C4-2B (cell line): ENCODE results near the gene UPK3B.
"Not testable (repeated sequence)": the region's sequence is repeated elsewhere in the genome, so short reads cannot be mapped to it uniquely, and the experiment has no call there.

Experiments used
- ZFX ChIP-seq: fragments of 450-650 bp; IDR thresholded peaks from 2 replicates; pipeline ENCODE4 v1.6.1; 2017
- TF ChIP-seq, protein P1 (sequence below): fragments of 450-650 bp; conservative IDR thresholded peaks from 2 replicates; pipeline ENCODE4 v1.5.1; 2017; ENCODE audit warnings: mild to moderate bottlenecking

GRCh38 chr7:76482660-76483059, 27.7 kb upstream of the UPK3B start:
- TF ChIP-seq, protein P1, sequence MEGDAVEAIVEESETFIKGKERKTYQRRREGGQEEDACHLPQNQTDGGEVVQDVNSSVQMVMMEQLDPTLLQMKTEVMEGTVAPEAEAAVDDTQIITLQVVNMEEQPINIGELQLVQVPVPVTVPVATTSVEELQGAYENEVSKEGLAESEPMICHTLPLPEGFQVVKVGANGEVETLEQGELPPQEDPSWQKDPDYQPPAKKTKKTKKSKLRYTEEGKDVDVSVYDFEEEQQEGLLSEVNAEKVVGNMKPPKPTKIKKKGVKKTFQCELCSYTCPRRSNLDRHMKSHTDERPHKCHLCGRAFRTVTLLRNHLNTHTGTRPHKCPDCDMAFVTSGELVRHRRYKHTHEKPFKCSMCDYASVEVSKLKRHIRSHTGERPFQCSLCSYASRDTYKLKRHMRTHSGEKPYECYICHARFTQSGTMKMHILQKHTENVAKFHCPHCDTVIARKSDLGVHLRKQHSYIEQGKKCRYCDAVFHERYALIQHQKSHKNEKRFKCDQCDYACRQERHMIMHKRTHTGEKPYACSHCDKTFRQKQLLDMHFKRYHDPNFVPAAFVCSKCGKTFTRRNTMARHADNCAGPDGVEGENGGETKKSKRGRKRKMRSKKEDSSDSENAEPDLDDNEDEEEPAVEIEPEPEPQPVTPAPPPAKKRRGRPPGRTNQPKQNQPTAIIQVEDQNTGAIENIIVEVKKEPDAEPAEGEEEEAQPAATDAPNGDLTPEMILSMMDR = not testable (repeated sequence)
- TF ChIP-seq ZFX = not testable (repeated sequence)
